ENCODE measurements around the gene CHST10. TPM values are rescaled to one million over a fixed set of nuclear protein-coding genes. Genes with fewer than 3 reads are reported as not detected.

Gene CHST10
- total and polyA plus RNA-seq, 10 donors = 4.0 to 9.7 (median 6.2) TPM

DNA sequence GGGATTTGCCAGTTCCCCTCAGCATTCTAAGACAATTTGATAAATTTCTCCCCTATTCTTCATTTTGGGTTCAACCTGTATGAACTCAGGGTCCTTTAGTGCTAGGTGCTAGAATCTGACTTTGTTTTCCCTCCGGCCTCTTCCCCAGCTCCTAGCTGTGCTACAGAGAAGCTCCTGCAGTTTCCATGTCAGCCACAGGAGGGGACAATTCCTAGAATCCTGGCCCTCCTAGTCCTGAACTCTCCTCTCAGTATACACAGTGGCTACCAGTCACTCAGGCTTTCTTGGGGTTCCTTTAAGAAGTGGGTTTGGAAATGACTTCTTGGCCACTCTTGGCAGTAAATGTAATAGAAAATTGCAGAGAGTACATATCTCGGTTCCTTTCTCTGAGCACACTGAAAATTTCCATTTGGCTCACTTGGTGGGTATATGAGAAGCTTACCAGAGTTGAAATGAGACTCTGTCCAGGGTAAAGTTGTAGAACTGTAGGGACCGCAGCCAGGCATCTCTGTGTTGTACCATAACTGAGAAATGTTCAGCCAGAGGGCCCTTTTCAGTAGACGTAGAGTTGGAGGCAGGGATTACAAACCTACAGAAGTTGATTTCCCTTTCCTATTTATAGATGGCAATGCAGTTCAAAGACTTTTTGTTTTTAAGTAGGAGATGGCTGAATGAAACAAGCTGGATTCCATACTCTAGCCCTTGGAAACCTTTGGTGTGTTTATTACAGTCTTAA, 5.0 kb upstream of the CHST10 start:
- WGBS, 5 donors = 83 to 93% (median 86%) methylated on average over 4 of the region's 4 CpGs
- DNase-seq = no peak
- Histone ChIP-seq H3K27me3 (replicated peaks in 1 of 7) (peaks cover 0 to 7% (median 0%) of the 10 kb centered on the region in 7 donors), H3K4me3 (no peak overlapping the region), H3K9me3 (no peaks in the 10 kb centered on the region), H3K4me1 (peaks cover 0 to 7% (median 5%) of the 10 kb centered on the region in 6 donors), H3K27ac (no peak overlapping the region), H3K36me3 (no peaks in the 10 kb centered on the region)
- intact Hi-C loops (cut with DNase I; ENCODE audit: low total_unique reads) = no loop called here
- TF ChIP-seq CTCF (IDR thresholded peaks at IDR 0.05 in 8 of 11, conservative IDR thresholded peaks at IDR 0.05 in 3 of 11) = peak in 6 of 11 experiments; percentile 12 to 29 (median 20)
- TF ChIP-seq POLR2AphosphoS5 (IDR thresholded peaks at IDR 0.05) = no peak
- no peak for TF ChIP-seq POLR2A (IDR thresholded peaks at IDR 0.05)

DNA sequence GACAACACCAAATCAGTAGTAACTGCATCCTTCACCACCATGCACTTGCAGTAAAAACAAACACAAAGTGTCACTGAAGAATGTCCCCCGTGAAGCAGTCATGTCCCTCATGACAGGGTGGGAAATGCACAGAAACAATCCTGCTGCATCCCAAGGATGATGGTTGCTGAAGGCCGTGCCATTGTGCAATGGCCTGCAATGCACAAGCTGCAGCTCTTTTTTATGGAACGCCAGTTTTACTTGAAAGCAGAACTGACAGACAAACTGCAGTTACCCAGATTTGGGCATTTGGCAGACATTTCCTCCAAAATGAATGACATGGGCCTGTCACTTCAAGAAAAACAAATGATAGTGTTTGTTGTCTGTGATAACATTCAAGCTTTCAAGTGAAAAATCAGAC, 2.4 kb upstream of the CHST10 start:
- H3K4me3 ChIP-seq = no peak overlapping the region
- intact Hi-C loops (cut with DNase I; ENCODE audit: low total_unique reads) = no loop called here
- DNase-seq = no peak
- WGBS, 5 donors = 45 to 81% (median 61%) methylated on average over 3 of the region's 3 CpGs
- TF ChIP-seq POLR2AphosphoS5 (IDR thresholded peaks at IDR 0.05) = no peak
- no peak for TF ChIP-seq CTCF (IDR thresholded peaks at IDR 0.05 in 8 of 11, conservative IDR thresholded peaks at IDR 0.05 in 3 of 11)
- TF ChIP-seq POLR2A (IDR thresholded peaks at IDR 0.05) = no peak
- no peaks in the 10 kb centered on the region for H3K9me3 ChIP-seq
- no peaks in the 10 kb centered on the region for H3K36me3 ChIP-seq
- no peak overlapping the region for H3K27ac ChIP-seq
- peaks cover 9 to 26% (median 17%) of the 10 kb centered on the region in 6 donors for H3K4me1 ChIP-seq
- peaks cover 0 to 12% (median 0%) of the 10 kb centered on the region in 7 donors for H3K27me3 ChIP-seq (replicated peaks in 1 of 7)

DNA sequence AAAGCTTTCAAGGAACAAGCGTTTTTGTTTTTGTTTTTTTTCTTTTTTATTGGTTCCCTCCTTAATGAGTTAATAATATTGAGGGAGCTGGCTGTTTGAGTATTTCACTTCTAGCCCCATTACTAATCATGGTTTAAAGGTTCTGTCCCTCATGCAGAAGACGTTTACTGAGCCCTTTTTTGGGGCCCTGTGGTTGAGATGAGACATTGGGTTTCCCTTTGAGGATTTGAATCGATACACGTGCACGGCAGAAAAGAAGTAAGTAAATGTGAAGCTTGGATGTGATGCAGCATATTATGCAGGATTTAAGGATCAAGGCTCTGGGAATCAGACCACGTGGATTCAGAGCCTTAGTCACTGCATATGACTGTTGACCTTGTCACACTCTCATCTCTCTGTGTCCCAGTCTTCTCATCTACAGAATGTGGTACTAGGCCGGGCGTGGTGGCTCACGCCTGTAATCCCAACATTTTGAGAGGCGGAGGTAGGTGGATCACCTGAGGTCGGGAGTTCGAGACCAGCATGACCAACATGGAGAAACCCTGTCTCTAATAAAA, 1.0 kb upstream of the CHST10 start:
- Histone ChIP-seq H3K9me3 (no peaks in the 10 kb centered on the region), H3K4me1 (peaks cover 9 to 26% (median 17%) of the 10 kb centered on the region in 6 donors), H3K27me3 (replicated peaks in 1 of 7) (peaks cover 0 to 12% (median 0%) of the 10 kb centered on the region in 7 donors), H3K36me3 (peaks cover 0 to 7% (median 0%) of the 10 kb centered on the region in 6 donors), H3K27ac (no peak overlapping the region), H3K4me3 (no peak overlapping the region)
- DNase-seq = no peak
- WGBS, 5 donors = 85 to 90% (median 86%) methylated on average over 12 of the region's 12 CpGs
- TF ChIP-seq POLR2AphosphoS5 (IDR thresholded peaks at IDR 0.05) (no peak), CTCF (IDR thresholded peaks at IDR 0.05 in 8 of 11, conservative IDR thresholded peaks at IDR 0.05 in 3 of 11) (no peak), POLR2A (IDR thresholded peaks at IDR 0.05) (no peak)
- intact Hi-C loops (cut with DNase I; ENCODE audit: low total_unique reads) = no loop called here

DNA sequence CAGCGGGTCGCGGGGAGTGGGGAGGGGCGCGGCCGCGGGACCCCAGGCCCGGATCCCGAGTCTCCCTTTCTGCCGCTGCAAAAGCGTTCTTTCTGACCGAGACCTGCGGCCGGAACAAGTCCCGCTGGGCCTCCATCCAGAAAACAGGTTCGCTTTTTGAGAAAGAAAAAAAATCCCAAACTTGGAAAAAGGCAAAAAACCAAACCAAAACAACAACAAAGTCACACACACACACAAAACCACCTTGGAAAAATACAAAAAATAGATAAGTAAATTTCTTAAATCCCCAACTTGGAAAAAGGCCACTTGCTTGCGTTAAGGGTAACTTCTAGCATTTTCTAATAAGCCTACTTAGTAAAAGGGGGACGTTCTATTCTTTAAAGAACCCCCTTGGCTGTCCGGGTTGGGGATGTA, 250 bp upstream of the CHST10 start:
- Histone ChIP-seq H3K4me3 (peak overlapping the region; percentile 59 to 84 (median 69)), H3K4me1 (peaks cover 9 to 26% (median 17%) of the 10 kb centered on the region in 6 donors), H3K27me3 (replicated peaks in 1 of 7) (peaks cover 0 to 12% (median 0%) of the 10 kb centered on the region in 7 donors), H3K36me3 (peaks cover 0 to 9% (median 0%) of the 10 kb centered on the region in 6 donors), H3K9me3 (no peaks in the 10 kb centered on the region), H3K27ac (peak overlapping the region; percentile 2 to 82 (median 68))
- intact Hi-C loops (cut with DNase I; ENCODE audit: low total_unique reads) = no loop called here
- TF ChIP-seq CTCF (IDR thresholded peaks at IDR 0.05 in 8 of 11, conservative IDR thresholded peaks at IDR 0.05 in 3 of 11) = no peak
- TF ChIP-seq POLR2A (IDR thresholded peaks at IDR 0.05) = no peak
- no peak for TF ChIP-seq POLR2AphosphoS5 (IDR thresholded peaks at IDR 0.05)
- 10 to 16% (median 13%) methylated on average over 18 to 19 of the region's 19 CpGs for WGBS, 5 donors
- no peak for DNase-seq

All from spleen (tissue), 11 donors.